ENCODE data around the gene ANKS1A.

ANKS1A gene

DNA sequence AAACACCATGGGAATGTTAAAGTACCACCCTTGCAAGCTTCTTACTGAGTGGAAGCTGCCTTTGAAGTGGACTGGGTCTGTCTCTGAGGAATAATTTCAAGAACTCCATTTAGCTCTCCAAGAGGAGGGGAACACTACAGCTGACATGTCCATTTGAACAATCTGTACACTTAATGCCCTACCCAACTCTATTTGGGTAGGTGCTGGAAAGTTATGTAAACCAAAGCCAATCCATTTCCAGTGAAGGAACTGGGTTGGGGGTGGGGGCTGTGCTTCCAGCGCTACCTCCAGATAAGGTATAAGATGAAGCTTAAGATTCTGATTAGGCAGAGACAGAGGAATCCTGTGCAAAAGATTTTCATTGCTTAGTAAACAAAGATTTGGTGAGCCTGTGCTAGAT, 130.1 kb downstream of the ANKS1A start:
- no peak for DNase-seq

DNA sequence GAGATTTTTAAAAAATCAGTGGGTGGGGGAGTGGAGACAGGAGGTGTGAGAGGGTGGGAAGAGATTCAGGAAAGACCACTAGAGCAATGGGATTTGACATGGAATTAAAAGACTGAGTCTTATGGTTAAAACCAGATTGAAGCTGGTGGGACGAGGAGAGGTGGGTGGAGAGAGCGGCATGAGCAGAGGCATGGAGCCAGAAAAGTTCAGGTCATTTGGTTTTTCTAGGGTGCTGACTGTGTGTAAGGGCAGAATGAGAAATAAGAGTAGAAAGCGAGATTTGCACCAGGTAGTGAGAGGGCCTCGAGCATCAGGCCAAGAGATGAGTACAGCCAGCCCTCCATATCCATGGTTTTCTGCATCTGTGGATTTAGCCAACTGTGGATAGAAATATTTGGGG, 130.8 kb downstream of the ANKS1A start:
- DNase-seq = no peak

DNA sequence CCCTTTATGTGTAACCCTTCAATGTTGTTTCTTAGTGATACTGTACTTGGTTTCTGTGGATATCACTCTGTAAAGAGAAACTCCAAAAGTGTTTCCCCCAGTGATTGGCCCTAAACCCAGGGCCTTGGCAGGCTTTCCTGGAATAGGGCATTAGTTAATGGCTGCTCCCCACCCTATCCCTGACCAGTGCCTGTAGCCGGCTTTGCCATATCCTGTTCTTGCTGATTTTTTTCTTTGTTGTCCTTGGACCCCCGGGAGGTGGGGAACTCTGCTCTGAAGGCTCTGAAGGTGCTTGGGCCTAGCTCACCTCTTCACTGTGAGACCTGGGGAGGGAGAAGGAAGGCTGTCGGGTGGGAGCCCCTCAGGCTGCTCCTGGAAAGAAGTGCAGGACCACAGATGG, 131.9 kb downstream of the ANKS1A start:
- no peak for DNase-seq

- DNase-seq = no peak
These were observed 134.3 kb downstream of the ANKS1A start for GRCh38 chr6:35023091-35024000.

DNA sequence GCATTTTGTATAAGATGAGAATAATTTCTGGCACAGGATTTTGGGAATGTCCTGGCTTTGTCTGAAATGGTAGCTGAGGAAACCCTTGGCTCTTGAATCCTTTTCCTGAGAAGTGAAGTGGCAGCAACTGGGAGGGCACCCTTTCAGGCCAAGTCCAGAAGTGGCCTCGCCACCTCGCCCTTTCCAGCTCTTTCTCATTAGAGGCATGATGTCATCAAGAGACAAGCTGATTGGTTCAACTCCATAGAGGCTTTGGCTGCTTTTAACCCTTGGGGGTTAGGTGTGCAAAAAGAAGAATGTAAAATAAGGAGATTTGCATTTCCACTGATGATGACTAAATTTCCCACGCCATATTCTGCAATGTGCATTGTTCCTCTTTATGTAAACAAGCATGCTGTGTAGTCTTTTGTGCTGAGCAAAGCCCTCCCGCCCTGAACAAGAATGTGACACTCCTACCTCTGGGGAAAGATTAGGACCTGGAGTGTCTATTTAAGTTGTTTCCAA, 135.5 kb downstream of the ANKS1A start:
- peak in 30 of 51 donors; percentile 13 to 78 (median 44) for DNase-seq

- peak in 6 of 51 donors; percentile 15 to 32 (median 27) for DNase-seq
These were observed 136.5 kb downstream of the ANKS1A start for GRCh38 chr6:35025232-35026188.

DNA sequence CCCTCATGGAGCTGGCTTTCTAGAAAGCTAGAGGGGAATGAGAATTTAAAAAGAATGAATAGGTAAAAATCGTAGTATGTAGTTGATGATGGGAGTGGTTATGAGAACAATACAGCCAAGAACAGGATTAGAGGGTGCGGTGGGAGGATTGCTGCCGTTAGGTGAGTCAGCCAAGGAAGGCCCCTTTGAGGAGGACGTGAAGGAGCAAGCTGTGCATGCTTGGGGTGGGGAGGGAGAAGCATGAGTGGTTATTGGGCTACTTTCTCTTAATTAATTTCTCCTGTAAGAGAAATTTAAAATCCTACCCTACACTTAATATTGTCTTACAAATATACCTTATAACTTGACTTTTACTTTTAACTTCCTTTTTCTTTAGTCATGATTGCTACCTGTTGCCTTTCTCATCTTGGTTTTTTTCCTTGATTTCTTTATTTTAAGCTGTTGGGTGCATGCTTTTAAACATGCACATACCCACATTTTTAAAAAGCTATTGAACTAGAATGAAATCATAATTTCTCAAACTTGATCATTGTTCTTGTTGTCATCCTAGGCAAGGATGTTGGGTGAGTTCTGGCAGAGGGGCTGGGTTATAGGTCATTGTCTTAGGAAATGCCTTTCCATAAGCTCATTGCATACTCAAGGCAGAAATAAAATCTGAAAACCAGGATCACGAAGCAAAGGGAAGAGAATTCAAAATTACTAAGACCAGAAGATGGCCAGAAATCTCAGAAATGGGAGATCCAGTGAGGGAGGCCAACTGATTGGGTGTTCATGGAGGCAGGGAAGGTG, 137.6 kb downstream of the ANKS1A start:
- DNase-seq = no peak

DNA sequence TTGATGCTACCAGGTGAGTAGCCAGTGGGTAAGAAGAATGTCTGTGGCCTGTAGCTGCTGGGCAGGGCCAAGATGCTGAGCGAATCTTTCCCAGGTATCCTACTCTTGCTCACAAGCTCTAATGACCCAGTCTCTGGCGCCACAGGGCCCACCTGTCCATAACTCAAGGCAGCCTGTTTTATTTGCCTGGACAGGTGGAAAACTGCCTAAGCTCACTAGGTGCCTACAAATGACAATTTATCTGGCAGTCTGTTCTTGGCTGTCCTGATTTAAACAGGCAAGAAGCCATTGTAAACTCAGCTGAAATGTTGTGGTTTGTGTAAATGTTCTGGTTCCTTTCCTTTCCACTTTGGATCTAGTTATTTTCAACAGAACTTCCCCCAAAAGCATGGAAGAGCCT, 138.8 kb downstream of the ANKS1A start:
- no peak for DNase-seq

GRCh38 chr6:35028781-35029769, 140.0 kb downstream of the ANKS1A start:
- DNase-seq = no peak

- no peak for DNase-seq
These were observed 141.0 kb downstream of the ANKS1A start for GRCh38 chr6:35030099-35030498.

DNA sequence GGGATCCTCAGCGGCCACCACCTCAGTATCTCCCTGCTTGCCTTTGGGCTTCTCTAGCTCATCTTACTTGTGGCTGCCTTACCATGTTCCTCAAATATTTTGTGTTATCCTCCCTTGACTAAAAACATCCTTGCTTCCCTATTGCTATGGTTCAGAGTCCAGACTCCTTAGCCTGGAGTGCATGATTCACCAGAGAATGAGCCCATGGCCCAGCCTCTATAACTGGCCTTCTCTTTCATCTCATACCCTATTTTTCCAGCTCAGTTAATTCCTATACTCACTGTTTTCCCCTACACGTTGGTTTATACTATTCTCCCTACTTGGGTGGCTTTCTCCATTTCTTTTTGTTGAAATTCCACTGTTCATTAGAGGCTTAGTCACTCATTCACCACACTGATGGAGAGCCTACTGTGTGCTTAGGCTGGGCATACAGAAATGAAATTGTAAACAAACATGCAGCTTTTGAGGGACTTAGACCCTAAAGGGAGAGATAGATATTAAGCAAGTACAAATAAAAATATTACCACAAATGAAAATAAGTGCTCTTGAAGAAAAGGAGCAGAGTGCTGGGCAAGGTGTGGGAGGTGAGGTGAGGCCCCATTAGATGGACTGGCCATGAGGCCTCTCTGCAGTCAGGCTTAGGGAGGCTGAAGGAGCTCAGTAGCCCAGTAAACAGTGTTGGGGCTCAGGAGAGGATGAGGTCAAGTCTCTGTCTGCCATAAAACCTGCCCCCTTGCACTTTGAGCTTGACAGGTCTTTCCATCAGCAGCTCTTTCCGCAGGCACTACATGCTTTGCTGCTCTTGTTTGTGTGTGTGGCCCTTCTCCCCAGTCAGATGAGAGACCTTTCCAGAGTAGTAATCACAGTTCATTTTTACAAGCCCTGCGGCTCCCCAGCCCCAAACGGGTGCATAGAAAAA, 142.8 kb downstream of the ANKS1A start:
- no peak for DNase-seq

DNA sequence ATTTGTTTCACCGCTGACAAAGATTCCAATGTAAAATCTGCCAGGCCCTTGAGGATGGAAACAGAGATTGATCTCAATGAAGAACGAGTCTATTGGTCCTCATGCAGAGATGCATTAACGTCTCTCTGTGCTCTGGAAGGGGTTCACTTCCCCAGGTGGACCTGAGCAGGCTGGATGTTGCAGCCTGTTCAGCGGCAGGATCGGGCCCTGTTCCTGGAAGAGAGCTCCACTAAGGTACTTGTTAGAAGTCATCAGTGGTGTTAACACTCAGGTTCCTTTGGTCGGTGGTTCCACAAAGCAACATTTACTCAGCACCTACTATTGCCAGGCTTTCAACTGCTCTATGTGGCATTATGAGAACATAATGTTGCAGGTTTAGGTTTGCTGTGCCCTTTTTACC, 144.6 kb downstream of the ANKS1A start:
- no peak for DNase-seq

DNA sequence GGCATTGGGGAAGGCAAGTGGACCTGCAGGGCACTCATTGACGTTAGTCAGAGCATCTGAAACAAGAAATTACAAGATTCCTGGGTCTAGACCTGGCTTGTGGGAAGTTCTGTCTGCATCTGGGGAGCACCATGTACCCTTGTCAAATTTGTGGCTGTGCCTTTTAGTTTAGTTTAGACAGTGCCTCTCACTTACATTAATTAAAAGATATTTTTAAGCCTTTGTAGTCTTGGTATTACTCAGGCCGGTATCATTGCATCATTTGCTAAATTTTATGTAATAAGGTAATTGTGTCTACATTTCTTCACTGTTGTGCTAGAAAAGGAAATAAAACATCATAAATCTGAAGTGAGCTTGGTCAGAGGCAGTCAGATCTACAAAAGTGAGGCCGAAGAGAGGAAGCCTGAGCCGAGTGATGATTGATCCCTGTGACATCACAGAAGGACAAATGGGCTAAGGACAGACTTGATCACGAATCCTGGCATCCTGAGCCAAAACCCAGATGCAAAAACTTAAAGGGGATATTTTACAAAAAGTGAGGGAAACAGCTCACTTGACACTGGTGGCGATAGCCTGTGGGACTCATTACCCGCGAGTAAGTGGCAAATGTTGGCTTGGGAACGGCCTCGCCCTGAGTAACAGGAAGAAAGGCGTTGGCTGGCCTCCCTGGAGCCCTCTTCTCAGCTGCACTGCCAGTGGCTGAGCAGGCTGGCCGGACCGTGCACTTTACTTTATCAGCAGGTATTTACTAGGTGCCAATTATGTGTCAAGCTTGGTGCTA, 145.5 kb downstream of the ANKS1A start:
- no peak for DNase-seq

DNA sequence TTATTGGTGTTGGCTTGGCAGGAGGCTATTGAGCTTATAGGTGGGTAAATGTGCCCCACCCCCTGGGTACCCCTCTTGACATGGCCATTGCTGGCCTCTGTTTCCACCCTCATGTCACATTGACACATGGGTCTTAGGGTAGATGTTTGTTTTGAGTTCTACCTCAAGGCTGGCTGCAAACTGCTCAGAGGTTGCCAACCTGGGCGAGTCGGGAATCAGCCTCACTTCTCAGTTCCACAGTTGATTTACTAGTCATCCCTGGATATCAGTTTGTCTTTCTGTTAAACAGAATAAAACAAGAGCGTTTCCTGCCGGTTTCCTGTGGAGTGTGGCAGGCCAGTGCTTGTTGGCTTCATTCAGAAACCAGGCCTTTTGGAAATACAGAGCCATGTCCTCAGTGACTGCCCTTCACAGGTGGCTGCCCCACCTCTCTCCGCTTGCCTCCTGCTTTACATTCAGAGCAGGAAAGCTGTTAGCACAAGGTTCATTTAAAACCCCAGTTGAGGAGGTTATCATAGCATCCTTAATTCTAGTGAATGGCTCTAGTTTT, 146.5 kb downstream of the ANKS1A start:
- DNase-seq = no peak

- no peak for DNase-seq
These were observed 147.2 kb downstream of the ANKS1A start for GRCh38 chr6:35036059-35036827.

DNA sequence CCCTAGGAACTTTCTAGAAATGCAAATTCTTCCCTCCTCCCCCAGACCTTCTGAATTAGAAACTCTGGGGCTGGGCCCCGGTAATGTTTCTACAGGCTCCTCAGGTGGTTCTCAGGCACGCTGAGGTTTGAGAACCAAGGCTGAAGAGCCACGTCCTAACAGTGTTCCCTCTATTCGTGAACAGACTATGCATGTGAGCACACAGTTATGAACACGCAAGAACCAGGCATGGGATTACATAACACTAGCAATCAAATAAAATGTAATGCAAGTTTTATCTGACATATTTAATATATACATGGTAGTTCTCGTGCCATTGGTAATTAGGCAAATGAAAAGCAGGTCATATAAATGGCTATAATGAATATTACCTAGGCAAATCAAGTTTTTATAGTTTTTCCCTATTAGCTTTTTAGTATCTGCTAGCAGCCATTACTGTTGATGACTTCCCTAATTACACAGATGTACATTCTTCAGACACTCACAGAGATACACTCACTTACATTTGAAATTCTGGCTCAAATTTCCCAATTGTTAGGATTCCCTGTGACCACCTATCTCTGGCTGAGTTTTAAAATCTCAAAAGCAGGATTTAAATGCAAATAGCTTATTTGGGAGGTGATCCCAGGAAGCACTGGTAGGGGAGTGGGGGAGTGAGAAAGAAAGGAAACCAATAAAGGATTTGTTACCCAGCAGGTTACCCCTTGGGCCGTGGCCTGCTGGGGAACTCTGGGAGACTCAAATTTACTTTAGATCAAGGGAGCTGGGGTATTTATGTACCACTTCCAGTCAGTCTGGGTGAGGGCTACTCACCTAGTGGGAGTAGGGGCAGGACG, 148.0 kb downstream of the ANKS1A start:
- DNase-seq = no peak
